Measurements from ENCODE around the gene KRT76.

Gene KRT76

DNA sequence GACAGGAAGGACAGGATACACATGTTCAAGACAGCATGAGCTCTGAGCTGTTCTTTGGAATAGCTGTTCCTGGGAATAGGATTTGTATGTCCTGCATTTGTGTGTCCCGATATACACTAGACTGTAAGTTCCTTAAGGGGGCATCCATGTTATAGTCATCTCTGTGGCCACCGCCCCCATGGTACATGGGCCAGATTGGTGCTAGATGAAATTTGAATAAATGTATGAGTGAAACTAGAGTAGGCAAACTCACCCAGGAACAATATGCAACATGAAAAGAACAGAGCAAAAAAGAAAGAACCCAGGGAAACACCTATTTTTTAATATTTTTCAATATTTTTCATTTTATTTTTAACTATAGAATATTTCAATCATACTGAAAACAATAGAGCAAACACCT is 48.8 kb downstream of the KRT76 start:
- no peak for DNase-seq

DNA sequence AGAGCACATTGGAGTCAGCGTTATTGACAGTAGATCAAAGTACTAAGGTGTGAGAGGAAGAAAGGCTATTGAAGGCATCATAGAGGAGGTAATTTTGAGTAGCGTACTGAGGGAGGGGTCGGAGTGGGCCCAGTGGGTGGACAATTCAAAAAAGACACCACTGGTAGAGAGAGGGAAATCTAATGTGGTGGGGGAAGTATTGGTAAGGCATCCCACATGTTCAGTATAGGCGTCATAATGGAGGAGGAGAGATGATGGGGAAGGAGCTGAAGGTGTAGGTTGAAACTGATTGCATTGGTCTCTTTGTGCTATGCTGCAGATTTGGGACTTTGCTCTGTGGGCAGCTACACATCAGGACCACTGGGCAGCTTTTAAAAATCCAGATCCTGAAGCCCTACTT is 50.1 kb downstream of the KRT76 start:
- DNase-seq = no peak

DNA sequence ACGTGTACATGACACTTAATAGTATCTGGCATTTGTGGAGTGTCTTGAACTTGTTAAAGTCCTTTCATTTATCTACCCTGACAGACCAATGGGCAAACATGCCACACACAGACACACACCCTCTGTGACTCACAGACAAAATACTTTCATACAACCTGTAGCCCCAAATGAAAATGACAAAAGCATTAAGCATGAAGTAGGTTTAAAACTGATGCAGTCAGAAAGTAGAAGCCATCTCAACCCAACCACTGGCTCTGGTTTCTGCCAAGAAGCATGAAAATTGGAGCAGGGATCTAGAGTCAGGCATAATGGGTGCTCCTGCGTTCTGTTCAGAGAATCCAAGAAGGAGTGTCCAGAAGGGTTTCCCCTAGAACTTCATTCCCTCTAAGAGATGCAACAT is 50.7 kb downstream of the KRT76 start:
- DNase-seq = no peak

DNA sequence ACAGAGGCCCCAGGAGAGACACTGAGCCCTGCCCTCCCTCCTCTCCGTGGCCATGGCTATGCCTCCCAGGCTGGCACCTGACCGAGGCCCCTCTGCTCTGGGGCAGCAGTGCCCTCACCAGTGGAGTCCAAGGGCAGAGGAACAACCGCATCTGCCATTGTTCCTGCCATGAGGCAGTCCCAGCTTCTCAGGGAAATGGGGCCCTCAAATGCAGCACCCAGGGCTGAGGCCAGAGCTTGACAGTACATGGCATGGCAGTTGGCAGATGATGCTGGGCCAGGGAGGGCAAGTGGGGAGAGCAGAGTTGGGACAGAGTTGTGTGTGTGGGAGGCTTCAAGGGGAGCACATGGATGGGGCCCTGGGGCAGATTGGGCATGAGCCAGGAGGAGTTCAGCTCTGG is 52.8 kb downstream of the KRT76 start:
- DNase-seq = no peak

DNA sequence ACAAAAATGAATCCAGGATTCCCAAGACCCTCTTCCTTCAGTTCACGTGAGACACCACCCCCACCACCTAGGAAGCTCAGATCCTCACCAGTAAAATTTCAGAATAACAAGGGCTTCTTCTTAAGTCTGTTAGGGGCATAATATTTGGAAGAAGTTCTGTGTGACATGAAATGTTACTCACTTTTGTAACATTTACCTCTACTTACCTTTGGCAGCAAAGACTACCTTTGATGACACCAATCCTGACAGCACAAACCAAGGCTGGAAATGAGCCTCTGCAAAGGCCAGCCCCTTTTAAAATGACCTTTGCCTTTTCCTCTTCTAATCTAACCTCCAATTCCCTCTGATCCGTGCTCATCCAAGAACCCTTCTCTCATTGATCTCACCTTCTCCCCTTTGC is 54.5 kb downstream of the KRT76 start:
- no peak for DNase-seq

DNA sequence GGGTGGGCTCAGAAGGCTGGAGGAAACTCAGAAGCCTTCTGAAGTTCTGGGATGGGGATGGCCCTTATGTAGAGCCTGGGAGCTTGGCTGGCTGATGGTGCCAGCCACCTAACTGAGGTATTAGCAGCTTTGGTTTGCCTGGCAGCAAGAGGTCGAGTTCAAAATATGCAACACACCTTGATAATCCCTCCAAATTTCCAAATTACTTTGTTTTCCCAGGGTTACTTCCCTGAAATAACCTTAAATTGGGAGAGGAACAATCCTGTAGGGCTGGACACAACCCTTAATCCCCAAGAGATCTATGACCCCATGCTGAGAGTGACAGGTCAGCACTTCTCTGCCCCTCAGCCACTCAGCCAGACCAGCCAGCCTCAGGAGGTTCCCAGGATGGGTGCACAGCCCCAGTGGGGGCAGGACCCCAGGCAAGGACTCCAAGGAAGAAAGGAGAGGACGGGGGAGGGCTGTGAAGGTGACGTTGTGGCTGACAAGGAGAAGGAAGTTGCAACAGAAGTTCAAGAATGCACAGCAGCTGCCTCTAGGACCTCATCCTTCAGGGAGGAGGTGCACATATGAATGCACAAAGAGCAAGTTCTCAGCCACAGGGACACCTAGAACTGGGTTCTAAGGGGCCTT is 55.2 kb downstream of the KRT76 start:
- DNase-seq = no peak

DNA sequence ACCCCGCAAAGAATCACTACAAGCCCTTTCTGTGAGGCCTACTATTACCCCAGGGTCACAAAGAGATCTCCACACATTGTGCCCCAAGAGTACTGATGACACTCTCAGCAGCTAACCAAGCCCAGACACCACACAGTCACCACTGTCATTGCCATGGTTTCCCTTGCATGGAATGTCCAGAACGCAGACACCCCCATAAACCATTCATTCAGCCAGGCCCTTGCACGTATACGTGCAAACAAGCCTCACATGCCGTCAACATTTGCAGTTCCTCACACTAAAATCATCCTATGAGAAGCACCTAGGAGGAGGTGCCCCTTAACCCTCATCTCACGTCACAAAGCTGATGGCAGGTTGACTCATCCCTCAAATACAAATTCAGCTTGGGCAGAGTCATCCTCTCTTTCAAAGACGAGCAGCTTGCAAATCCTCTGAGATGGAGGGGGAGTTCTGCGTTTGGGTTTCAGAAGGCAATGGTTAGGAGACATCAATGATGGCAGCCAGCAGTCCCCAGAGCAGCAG is 56.7 kb downstream of the KRT76 start:
- no peak for DNase-seq
